KMS-11 (cell line): ENCODE results near the gene DIPK1B.

Experiments used
- H2AFZ ChIP-seq: fragments of 200-600 bp; sonication (generic); 2 replicates; pipeline ENCODE4 v1.6.1; 2016; ENCODE audit warnings: antibody characterized with exemption, mixed run types, low read depth
- H3K27ac ChIP-seq: fragments of 200-600 bp; sonication (generic); 2 replicates; pipeline ENCODE4 v1.6.1; 2016; ENCODE audit warnings: mild to moderate bottlenecking, mixed run types
- H3K27me3 ChIP-seq: fragments of 200-600 bp; sonication (generic); 2 replicates; pipeline ENCODE4 v1.6.1; 2017; ENCODE audit warnings: mild to moderate bottlenecking, low read depth, mixed run types, moderate library complexity; ENCODE audit not compliant: insufficient read depth
- H3K36me3 ChIP-seq: fragments of 200-600 bp; sonication (generic); 2 replicates; pipeline ENCODE4 v1.6.1; 2017; ENCODE audit warnings: mild to moderate bottlenecking, mixed run types; ENCODE audit not compliant: insufficient read depth
- H3K4me1 ChIP-seq: fragments of 200-600 bp; sonication (generic); 2 replicates; pipeline ENCODE4 v1.6.1; 2016; ENCODE audit warnings: mild to moderate bottlenecking, low read depth, mixed run types; ENCODE audit not compliant: poor library complexity, severe bottlenecking
- H3K4me2 ChIP-seq: fragments of 200-600 bp; sonication (generic); 2 replicates; pipeline ENCODE4 v1.7.0; 2016; ENCODE audit warnings: mild to moderate bottlenecking, mixed run types
- H3K4me3 ChIP-seq: fragments of 200-600 bp; sonication (generic); IDR thresholded peaks from 2 replicates; pipeline ENCODE4 v1.6.1; 2017; ENCODE audit warnings: low read depth, low read length, mixed read lengths; ENCODE audit not compliant: insufficient read depth
- H3K79me2 ChIP-seq: fragments of 200-600 bp; sonication (generic); 2 replicates; pipeline ENCODE4 v1.6.1; 2016; ENCODE audit warnings: low read depth, mixed run types; ENCODE audit not compliant: insufficient read depth
- H3K9ac ChIP-seq: fragments of 200-600 bp; sonication (generic); 2 replicates; pipeline ENCODE4 v1.6.1; 2016; ENCODE audit warnings: mild to moderate bottlenecking, mixed run types
- H4K20me1 ChIP-seq: fragments of 200-600 bp; sonication (generic); 2 replicates; pipeline ENCODE4 v1.6.1; 2016; ENCODE audit warnings: mild to moderate bottlenecking, mixed run types; ENCODE audit not compliant: insufficient read depth
- CTCF ChIP-seq: fragments of 200-600 bp; sonication (generic); conservative IDR thresholded peaks from 2 replicates; pipeline ENCODE4 v1.6.1; 2017; ENCODE audit warnings: low read depth, mild to moderate bottlenecking, antibody characterized with exemption, low read length, moderate library complexity, mixed read lengths

Gene DIPK1B

GRCh38 chr9:136676920-136677686 lies 35.3 kb upstream of the DIPK1B start:
- Histone ChIP-seq H2AFZ (no peak overlapping the region), H3K4me1 (no peaks in the 10 kb centered on the region), H3K9ac (no peak overlapping the region), H3K27me3 (no peaks in the 10 kb centered on the region), H3K4me2 (no peak overlapping the region), H3K36me3 (no peaks in the 10 kb centered on the region), H3K4me3 (no peak overlapping the region), H3K79me2 (no peaks in the 10 kb centered on the region), H3K27ac (no peak overlapping the region), H4K20me1 (no peaks in the 10 kb centered on the region)
- TF ChIP-seq CTCF = no peak

- Histone ChIP-seq H3K27ac (no peak overlapping the region), H3K79me2 (no peaks in the 10 kb centered on the region), H3K4me1 (no peaks in the 10 kb centered on the region), H3K4me3 (no peak overlapping the region), H3K9ac (no peak overlapping the region), H3K27me3 (no peaks in the 10 kb centered on the region), H4K20me1 (no peaks in the 10 kb centered on the region), H2AFZ (no peak overlapping the region), H3K4me2 (no peak overlapping the region), H3K36me3 (no peaks in the 10 kb centered on the region)
- TF ChIP-seq CTCF = no peak
Measured at GRCh38 chr9:136678034-136678433, 34.3 kb upstream of the DIPK1B start.

GRCh38 chr9:136678624-136679023 lies 33.7 kb upstream of the DIPK1B start:
- Histone ChIP-seq H3K4me2 (no peak overlapping the region), H3K9ac (no peak overlapping the region), H3K27ac (no peak overlapping the region), H3K27me3 (no peaks in the 10 kb centered on the region), H4K20me1 (no peaks in the 10 kb centered on the region), H3K4me3 (no peak overlapping the region), H3K4me1 (no peaks in the 10 kb centered on the region), H2AFZ (no peak overlapping the region), H3K36me3 (no peaks in the 10 kb centered on the region), H3K79me2 (no peaks in the 10 kb centered on the region)
- no peak for TF ChIP-seq CTCF

- no peak overlapping the region for H3K4me2 ChIP-seq
- no peaks in the 10 kb centered on the region for H4K20me1 ChIP-seq
- no peaks in the 10 kb centered on the region for H3K79me2 ChIP-seq
- H3K36me3 ChIP-seq = no peaks in the 10 kb centered on the region
- H3K27me3 ChIP-seq = no peaks in the 10 kb centered on the region
- no peak overlapping the region for H3K9ac ChIP-seq
- H3K27ac ChIP-seq = no peak overlapping the region
- no peak overlapping the region for H2AFZ ChIP-seq
- H3K4me1 ChIP-seq = no peaks in the 10 kb centered on the region
- no peak for TF ChIP-seq CTCF
- H3K4me3 ChIP-seq = no peak overlapping the region
Measured at GRCh38 chr9:136679431-136679941, 32.9 kb upstream of the DIPK1B start.
